ENCODE results near the gene NDFIP2.
A peak's percentile ranks its signal among the peaks of the same experiment; 100 is the strongest.

The NDFIP2 gene

GRCh38 chr13:79480954-79481684 is at the start of gene NDFIP2:
TSS of gene NDFIP2 (plus strand) at chr13:79481155. CDS start at chr13:79481204, 49 bp downstream.
- TF ChIP-seq CTCF (IDR thresholded peaks at IDR 0.05; ENCODE audit: control extremely low read depth, extremely low read depth, low read depth, missing control alignments) = no peak
- peak; percentile 80 for DNase-seq (ENCODE audit: extremely low spot score)
- ChIA-PET CTCF (interaction anchor here (1.0 to 2.0 kb wide), 14 partner anchors 8 to 90 kb away, joined by 3 to 15 read pairs (median 4); no protein-coding TSS in a partner anchor), POLR2A (interaction anchor here (0.6 kb wide), 1 partner anchor 9 kb away, joined by 3 read pairs; no protein-coding TSS in a partner anchor)

GRCh38 chr13:79432086-79432485 is 48.9 kb upstream of the NDFIP2 start:
- DNase-seq (ENCODE audit: extremely low spot score) = no peak
- ChIA-PET CTCF (interaction anchor here (1.8 to 3.4 kb wide), 4 partner anchors 9 to 108 kb away, joined by 4 to 26 read pairs (median 9); no protein-coding TSS in a partner anchor), POLR2A (no interaction called here)
- no peak for TF ChIP-seq CTCF (IDR thresholded peaks at IDR 0.05; ENCODE audit: control extremely low read depth, extremely low read depth, low read depth, missing control alignments)

GRCh38 chr13:79432992-79433391 is 48.0 kb upstream of the NDFIP2 start:
- CTCF ChIA-PET = interaction anchor here (1.8 to 3.4 kb wide), 4 partner anchors 9 to 107 kb away, joined by 4 to 26 read pairs (median 9); no protein-coding TSS in a partner anchor
- no peak for TF ChIP-seq CTCF (IDR thresholded peaks at IDR 0.05; ENCODE audit: control extremely low read depth, extremely low read depth, low read depth, missing control alignments)
- POLR2A ChIA-PET = interaction anchor here (0.5 to 0.6 kb wide), 2 partner anchors 25 to 31 kb away, joined by 3 to 9 read pairs; no protein-coding TSS in a partner anchor
- no peak for DNase-seq (ENCODE audit: extremely low spot score)

GRCh38 chr13:79434556-79434955 is 46.4 kb upstream of the NDFIP2 start:
- TF ChIP-seq CTCF (IDR thresholded peaks at IDR 0.05; ENCODE audit: control extremely low read depth, extremely low read depth, low read depth, missing control alignments) = no peak
- ChIA-PET CTCF (interaction anchor here (3.4 kb wide), 1 partner anchor 11 kb away, joined by 26 read pairs; no protein-coding TSS in a partner anchor), POLR2A (no interaction called here)
- DNase-seq (ENCODE audit: extremely low spot score) = no peak

GRCh38 chr13:79435561-79435990 is 45.4 kb upstream of the NDFIP2 start:
- ChIA-PET CTCF (no interaction called here), POLR2A (no interaction called here)
- TF ChIP-seq CTCF (IDR thresholded peaks at IDR 0.05; ENCODE audit: control extremely low read depth, extremely low read depth, low read depth, missing control alignments) = no peak
- no peak for DNase-seq (ENCODE audit: extremely low spot score)

GRCh38 chr13:79439275-79439674 is 41.7 kb upstream of the NDFIP2 start:
- ChIA-PET POLR2A (no interaction called here), CTCF (interaction anchor here (0.6 to 1.6 kb wide), 4 partner anchors 15 to 101 kb away, joined by 3 to 7 read pairs (median 4); no protein-coding TSS in a partner anchor)
- DNase-seq (ENCODE audit: extremely low spot score) = no peak
- no peak for TF ChIP-seq CTCF (IDR thresholded peaks at IDR 0.05; ENCODE audit: control extremely low read depth, extremely low read depth, low read depth, missing control alignments)

Measured in GM10248 (cell line).